ENCODE results near the gene CAMTA1.

DNA sequence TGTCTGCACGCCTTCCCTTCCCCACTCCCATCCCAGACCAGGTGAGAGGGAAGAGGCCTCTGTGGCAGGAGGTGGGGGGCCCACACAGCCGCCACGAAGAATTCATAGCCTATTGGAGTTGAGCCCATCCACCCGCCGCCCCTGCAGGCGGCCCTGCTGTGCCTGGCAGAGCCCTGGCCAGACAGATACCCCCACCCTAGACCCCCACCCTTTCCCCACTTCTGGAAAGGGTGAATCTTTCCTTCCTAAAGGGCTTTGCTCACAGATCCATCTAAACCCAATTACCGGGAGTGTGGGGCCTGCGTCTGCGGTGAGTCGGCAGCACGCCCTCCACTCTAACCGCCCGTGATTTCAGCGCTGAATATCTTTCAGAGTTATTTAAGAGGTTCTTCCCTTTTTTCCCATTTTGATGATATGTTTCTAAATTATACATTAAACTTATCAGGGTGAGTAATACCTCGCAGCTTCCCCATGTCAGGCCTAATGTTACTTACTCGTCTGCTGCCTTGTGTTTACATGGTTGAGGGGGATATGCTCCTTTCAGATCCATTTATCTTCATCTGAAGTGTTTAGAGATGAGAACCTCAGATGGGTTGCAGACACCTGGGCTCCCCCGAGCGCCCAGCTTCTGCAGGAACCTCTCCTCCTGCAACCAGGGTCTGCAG is 802.0 kb downstream of the CAMTA1 start:
- TF ChIP-seq, protein P1, sequence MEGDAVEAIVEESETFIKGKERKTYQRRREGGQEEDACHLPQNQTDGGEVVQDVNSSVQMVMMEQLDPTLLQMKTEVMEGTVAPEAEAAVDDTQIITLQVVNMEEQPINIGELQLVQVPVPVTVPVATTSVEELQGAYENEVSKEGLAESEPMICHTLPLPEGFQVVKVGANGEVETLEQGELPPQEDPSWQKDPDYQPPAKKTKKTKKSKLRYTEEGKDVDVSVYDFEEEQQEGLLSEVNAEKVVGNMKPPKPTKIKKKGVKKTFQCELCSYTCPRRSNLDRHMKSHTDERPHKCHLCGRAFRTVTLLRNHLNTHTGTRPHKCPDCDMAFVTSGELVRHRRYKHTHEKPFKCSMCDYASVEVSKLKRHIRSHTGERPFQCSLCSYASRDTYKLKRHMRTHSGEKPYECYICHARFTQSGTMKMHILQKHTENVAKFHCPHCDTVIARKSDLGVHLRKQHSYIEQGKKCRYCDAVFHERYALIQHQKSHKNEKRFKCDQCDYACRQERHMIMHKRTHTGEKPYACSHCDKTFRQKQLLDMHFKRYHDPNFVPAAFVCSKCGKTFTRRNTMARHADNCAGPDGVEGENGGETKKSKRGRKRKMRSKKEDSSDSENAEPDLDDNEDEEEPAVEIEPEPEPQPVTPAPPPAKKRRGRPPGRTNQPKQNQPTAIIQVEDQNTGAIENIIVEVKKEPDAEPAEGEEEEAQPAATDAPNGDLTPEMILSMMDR (IDR thresholded peaks at IDR 0.05), result no peak
- TF ChIP-seq POLR2A (IDR thresholded peaks at IDR 0.05), result no peak

Measured in upper lobe of left lung (tissue), 4 donors.